Endothelial cell of umbilical vein (primary cell): ENCODE results near the gene CDKN2AIP. TPM values are rescaled to one million over a fixed set of nuclear protein-coding genes. Genes with fewer than 3 reads are reported as not detected.

Experiments
- BruUV-seq: library from RNA; stranded (reverse); fragments of 400-500 nt; replicated peaks from 2 replicates; lab custom pipeline; 2021; lab: Mats Ljungman, UMichigan
- CTCF ChIA-PET: fragments of 300-600, 350-600 bp; sonication (Branson Sonifier 250); formaldehyde crosslinking; loops from one replicate; lab custom pipeline; 2021; ENCODE audit warnings: antibody characterized with exemption, inconsistent platforms; lab: Charles Lee
- POLR2A ChIA-PET: fragments of 300-600, 350-600 bp; sonication (Branson Sonifier 250); formaldehyde crosslinking; loops from one replicate; lab custom pipeline; 2021; ENCODE audit warnings: antibody characterized with exemption, inconsistent platforms; lab: Charles Lee
- DNase-seq: peaks from one replicate; pipeline ENCODE4 v3.0.0-alpha.2; 2011; ENCODE audit warnings: low read depth, low spot score
- FAIRE-seq: peaks from 2 replicates; lab custom pipeline; 2011; peaks lifted over from hg19 to GRCh38; lab: Jason Lieb, UNC
- H2AFZ ChIP-seq: 2 replicates; pipeline ENCODE4 v1.6.0; 2012; ENCODE audit warnings: low read depth, low read length, control low read depth, inconsistent platforms
- H3K27ac ChIP-seq: 2 replicates; pipeline ENCODE4 v1.5.1; 2011; ENCODE audit warnings: low read depth, mild to moderate bottlenecking, control low read depth, low read length, moderate library complexity; ENCODE audit not compliant: insufficient read depth
- H3K27me3 ChIP-seq, 2 experiments: 2 replicates each; pipeline versions ENCODE4 v1.6.0 to v1.6.1; 2011; ENCODE audit warnings: low read length in 2 of 2, mixed read lengths in 1 of 2; ENCODE audit not compliant: control insufficient read depth in 2 of 2, insufficient read depth in 2 of 2
- H3K36me3 ChIP-seq, 2 experiments: 2 replicates in 1 of 2; 3 replicates in 1 of 2; pipeline ENCODE4 v1.5.1; 2011; ENCODE audit warnings: low read length in 2 of 2, mild to moderate bottlenecking in 1 of 2, moderate library complexity in 1 of 2; ENCODE audit not compliant: control insufficient read depth in 2 of 2, insufficient read depth in 2 of 2; ENCODE audit errors: extremely low read depth in 1 of 2
- H3K4me1 ChIP-seq: 3 replicates; pipeline ENCODE4 v1.5.1; 2011; ENCODE audit warnings: mild to moderate bottlenecking, low read length; ENCODE audit not compliant: control insufficient read depth, insufficient read depth; ENCODE audit errors: extremely low read depth
- H3K4me2 ChIP-seq: 2 replicates; pipeline ENCODE4 v1.6.1; 2011; ENCODE audit warnings: low read length, control low read depth, mixed read lengths; ENCODE audit not compliant: insufficient read depth
- H3K4me3 ChIP-seq, 3 experiments: fragments of 200-600 bp in 1 of 3; sonication (generic), shearing (Covaris generic) in 1 of 3; replicated peaks in 1 of 3; 2 replicates each; pipeline ENCODE4 v1.5.1; 2011 to 2016; ENCODE audit warnings: control low read depth in 3 of 3, low read length in 3 of 3, mild to moderate bottlenecking in 2 of 3, inconsistent platforms in 1 of 3, low read depth in 1 of 3, moderate library complexity in 1 of 3; ENCODE audit not compliant: insufficient read depth in 1 of 3
- H3K79me2 ChIP-seq: 2 replicates; pipeline ENCODE4 v1.6.0; 2012; ENCODE audit warnings: low read length, inconsistent platforms; ENCODE audit not compliant: control insufficient read depth, insufficient read depth
- H3K9ac ChIP-seq: replicated peaks from 2 replicates; pipeline ENCODE3; 2011; ENCODE audit warnings: low read length, control low read depth; ENCODE audit not compliant: insufficient read depth; ENCODE audit errors: extremely low read depth
- H3K9me1 ChIP-seq: replicated peaks from 3 replicates; pipeline ENCODE4 v1.6.0; 2011; ENCODE audit warnings: mild to moderate bottlenecking, low read length; ENCODE audit not compliant: control insufficient read depth, insufficient read depth; ENCODE audit errors: extremely low read depth
- H3K9me3 ChIP-seq: replicated peaks from 2 replicates; pipeline ENCODE4 v1.5.1; 2012; ENCODE audit warnings: low read length, inconsistent platforms; ENCODE audit not compliant: control insufficient read depth, insufficient read depth
- H4K20me1 ChIP-seq: replicated peaks from 2 replicates; pipeline ENCODE3; 2011; ENCODE audit warnings: mild to moderate bottlenecking, low read length; ENCODE audit not compliant: control insufficient read depth, insufficient read depth; ENCODE audit errors: extremely low read depth
- EZH2 ChIP-seq: IDR thresholded peaks from 2 replicates; pipeline ENCODE4 v1.6.1; 2012; ENCODE audit warnings: borderline replicate concordance, low read depth, mild to moderate bottlenecking, moderate library complexity, low read length, inconsistent platforms; ENCODE audit not compliant: severe bottlenecking
- FOS ChIP-seq: IDR thresholded peaks from 2 replicates; pipeline ENCODE4 v1.6.1; 2011; ENCODE audit warnings: mild to moderate bottlenecking, low read length, moderate library complexity, borderline replicate concordance; ENCODE audit not compliant: insufficient read depth
- GATA2 ChIP-seq: IDR thresholded peaks from 2 replicates; pipeline ENCODE4 v1.7.0; 2011; ENCODE audit warnings: low read depth, mild to moderate bottlenecking, moderate library complexity, mixed read lengths, low read length; ENCODE audit not compliant: insufficient read length, insufficient read depth
- JUN ChIP-seq: IDR thresholded peaks from 2 replicates; pipeline ENCODE4 v1.6.1; 2011; ENCODE audit warnings: borderline replicate concordance, low read depth; ENCODE audit not compliant: insufficient read length, insufficient read depth
- MYC ChIP-seq: IDR thresholded peaks from one replicate; pipeline ENCODE4 v1.6.1; 2011; ENCODE audit warnings: mild to moderate bottlenecking, low read depth, low read length
- POLR2A ChIP-seq: IDR thresholded peaks from 2 replicates; pipeline ENCODE4 v1.6.1; 2012; ENCODE audit warnings: low read depth, mild to moderate bottlenecking, control low read depth, low read length
- POLR2AphosphoS5 ChIP-seq: IDR thresholded peaks from 2 replicates; pipeline ENCODE4 v1.6.1; 2012; ENCODE audit warnings: low read depth, mild to moderate bottlenecking, control low read depth, low read length, moderate library complexity; ENCODE audit not compliant: insufficient read depth
- dilution Hi-C: fragments of 300-500 bp; cut with MboI; formaldehyde crosslinking; loops from one replicate; pipeline ENCODE4 v1.15.0; 2019; ENCODE audit warnings: low sequenced_read_pairs; ENCODE audit not compliant: extremely low pct_ligation_motif_present
- intact Hi-C: fragments of 100-400 bp; cut with micrococcal nuclease; formaldehyde crosslinking; loops from one replicate; pipeline ENCODE4 v1.10.0; 2022
- polyA plus RNA-seq, 4 experiments: library from polyadenylated mRNA; depleted of rRNA in 3 of 4; stranded (reverse) in 3 of 4; unstranded in 1 of 4; fragments of >200 nt; gene quantifications; 2 replicates each; pipeline versions ENCODE4 v1.2.1 to v1.2.3, GENCODE V29; 2011 to 2012; ENCODE audit warnings: missing spikeins in 1 of 4
- total RNA-seq: library from RNA; stranded (reverse); gene quantifications from 2 replicates; pipeline ENCODE4 v1.2.3, GENCODE V29; 2021
- TF ChIP-seq, protein P1 (sequence below): IDR thresholded peaks from 2 replicates; pipeline ENCODE4 v1.6.1; 2011; ENCODE audit not compliant: insufficient read depth, insufficient read length
- TF ChIP-seq, protein P2 (sequence below), 2 donors: IDR thresholded peaks; 1 replicate in 1 of 2; 2 replicates in 1 of 2; pipeline ENCODE4 v1.5.1; 2011; ENCODE audit warnings: low read length in 2 of 2, mild to moderate bottlenecking in 2 of 2, moderate library complexity in 2 of 2, control low read depth in 1 of 2, inconsistent platforms in 1 of 2, low read depth in 1 of 2; ENCODE audit not compliant: insufficient read depth in 1 of 2; ENCODE audit errors: extremely low read depth in 1 of 2

CDKN2AIP gene
- total and polyA plus RNA-seq, 2 donors (not counting 3 experiments of a cell fraction or from before 2014, with no cell fraction given): 5.1 to 12.8 TPM

- no TSS peak for BruUV-seq
- TF ChIP-seq MYC (no peak), FOS (no peak), EZH2 (no peak), POLR2A (no peak), POLR2AphosphoS5 (no peak), JUN (no peak), GATA2 (no peak)
- TF ChIP-seq, protein P1, sequence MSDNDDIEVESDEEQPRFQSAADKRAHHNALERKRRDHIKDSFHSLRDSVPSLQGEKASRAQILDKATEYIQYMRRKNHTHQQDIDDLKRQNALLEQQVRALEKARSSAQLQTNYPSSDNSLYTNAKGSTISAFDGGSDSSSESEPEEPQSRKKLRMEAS: no peak
- TF ChIP-seq, protein P2, sequence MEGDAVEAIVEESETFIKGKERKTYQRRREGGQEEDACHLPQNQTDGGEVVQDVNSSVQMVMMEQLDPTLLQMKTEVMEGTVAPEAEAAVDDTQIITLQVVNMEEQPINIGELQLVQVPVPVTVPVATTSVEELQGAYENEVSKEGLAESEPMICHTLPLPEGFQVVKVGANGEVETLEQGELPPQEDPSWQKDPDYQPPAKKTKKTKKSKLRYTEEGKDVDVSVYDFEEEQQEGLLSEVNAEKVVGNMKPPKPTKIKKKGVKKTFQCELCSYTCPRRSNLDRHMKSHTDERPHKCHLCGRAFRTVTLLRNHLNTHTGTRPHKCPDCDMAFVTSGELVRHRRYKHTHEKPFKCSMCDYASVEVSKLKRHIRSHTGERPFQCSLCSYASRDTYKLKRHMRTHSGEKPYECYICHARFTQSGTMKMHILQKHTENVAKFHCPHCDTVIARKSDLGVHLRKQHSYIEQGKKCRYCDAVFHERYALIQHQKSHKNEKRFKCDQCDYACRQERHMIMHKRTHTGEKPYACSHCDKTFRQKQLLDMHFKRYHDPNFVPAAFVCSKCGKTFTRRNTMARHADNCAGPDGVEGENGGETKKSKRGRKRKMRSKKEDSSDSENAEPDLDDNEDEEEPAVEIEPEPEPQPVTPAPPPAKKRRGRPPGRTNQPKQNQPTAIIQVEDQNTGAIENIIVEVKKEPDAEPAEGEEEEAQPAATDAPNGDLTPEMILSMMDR (IDR thresholded peaks at IDR 0.05; ENCODE audit: extremely low read depth in 1 of 2, insufficient read depth in 1 of 2, low read depth in 1 of 2, low read length in 2 of 2): no peak
- CTCF ChIA-PET: no interaction called here
Observed at GRCh38 chr4:183435803-183436202, 8.6 kb upstream of the CDKN2AIP start.

More at GRCh38 chr4:183435803-183436202, 8.6 kb upstream of the CDKN2AIP start:
- POLR2A ChIA-PET: no interaction called here
- peaks cover 17% of the 10 kb centered on the region for H3K4me1 ChIP-seq
- H3K4me3 ChIP-seq: no peak overlapping the region
- no peak overlapping the region for H3K9ac ChIP-seq
- H3K9me1 ChIP-seq: no peaks in the 10 kb centered on the region
- no peak for DNase-seq
- no peaks in the 10 kb centered on the region for H3K36me3 ChIP-seq
- no peak overlapping the region for H3K27ac ChIP-seq
- no peaks in the 10 kb centered on the region for H3K9me3 ChIP-seq
- FAIRE-seq: no peak
- no peaks in the 10 kb centered on the region for H3K27me3 ChIP-seq
- no peaks in the 10 kb centered on the region for H3K79me2 ChIP-seq
- dilution Hi-C loops: no loop called here
- H3K4me2 ChIP-seq: no peak overlapping the region
- intact Hi-C loops: no loop called here
- no peak overlapping the region for H2AFZ ChIP-seq
- H4K20me1 ChIP-seq: no peaks in the 10 kb centered on the region
